Lower leg skin (tissue), 3 donors: ENCODE results near the gene GLTP.

Source experiments
- POLR2A ChIP-seq, 2 donors: fragments of 450-650 bp; IDR thresholded peaks; one replicate each; pipeline ENCODE4 v1.6.1; 2016 to 2017; ENCODE audit warnings: antibody characterized with exemption in 2 of 2, mild to moderate bottlenecking in 1 of 2, moderate library complexity in 1 of 2
- TF ChIP-seq, protein P1 (sequence below), 3 donors: fragments of 450-650 bp; IDR thresholded peaks; one replicate each; pipeline ENCODE4 v1.5.1; 2016; ENCODE audit warnings: antibody characterized with exemption in 3 of 3, mild to moderate bottlenecking in 3 of 3, moderate library complexity in 2 of 3

DNA sequence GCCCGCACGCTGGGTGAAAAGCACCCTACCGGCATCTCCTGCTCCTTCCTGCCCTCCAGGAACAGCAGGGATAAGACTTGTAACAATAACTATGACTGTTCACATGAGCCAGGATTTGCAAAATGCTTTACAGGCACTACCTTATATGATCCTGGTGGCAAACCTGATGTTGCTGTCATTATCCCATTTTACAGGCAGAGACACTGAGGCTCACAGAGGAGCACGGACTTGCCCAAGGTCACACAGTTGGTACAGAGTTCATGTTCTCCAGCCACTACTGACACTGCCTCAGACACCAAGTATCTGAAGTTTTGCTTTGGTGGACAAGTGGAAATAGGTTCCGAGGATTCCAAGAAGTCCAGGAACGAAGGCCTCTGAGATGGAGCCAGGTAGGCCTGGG, 22.6 kb downstream of the GLTP start:
- TF ChIP-seq, protein P1, sequence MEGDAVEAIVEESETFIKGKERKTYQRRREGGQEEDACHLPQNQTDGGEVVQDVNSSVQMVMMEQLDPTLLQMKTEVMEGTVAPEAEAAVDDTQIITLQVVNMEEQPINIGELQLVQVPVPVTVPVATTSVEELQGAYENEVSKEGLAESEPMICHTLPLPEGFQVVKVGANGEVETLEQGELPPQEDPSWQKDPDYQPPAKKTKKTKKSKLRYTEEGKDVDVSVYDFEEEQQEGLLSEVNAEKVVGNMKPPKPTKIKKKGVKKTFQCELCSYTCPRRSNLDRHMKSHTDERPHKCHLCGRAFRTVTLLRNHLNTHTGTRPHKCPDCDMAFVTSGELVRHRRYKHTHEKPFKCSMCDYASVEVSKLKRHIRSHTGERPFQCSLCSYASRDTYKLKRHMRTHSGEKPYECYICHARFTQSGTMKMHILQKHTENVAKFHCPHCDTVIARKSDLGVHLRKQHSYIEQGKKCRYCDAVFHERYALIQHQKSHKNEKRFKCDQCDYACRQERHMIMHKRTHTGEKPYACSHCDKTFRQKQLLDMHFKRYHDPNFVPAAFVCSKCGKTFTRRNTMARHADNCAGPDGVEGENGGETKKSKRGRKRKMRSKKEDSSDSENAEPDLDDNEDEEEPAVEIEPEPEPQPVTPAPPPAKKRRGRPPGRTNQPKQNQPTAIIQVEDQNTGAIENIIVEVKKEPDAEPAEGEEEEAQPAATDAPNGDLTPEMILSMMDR (IDR thresholded peaks at IDR 0.05) = no peak
- no peak for TF ChIP-seq POLR2A (IDR thresholded peaks at IDR 0.05)
